ENCODE results near the gene HCFC2. TPM values are rescaled to one million over a fixed set of nuclear protein-coding genes. Genes with fewer than 3 reads are reported as not detected.

Gene HCFC2
- total RNA-seq, 1 experiment from 2014 or later = 10.3 TPM

DNA sequence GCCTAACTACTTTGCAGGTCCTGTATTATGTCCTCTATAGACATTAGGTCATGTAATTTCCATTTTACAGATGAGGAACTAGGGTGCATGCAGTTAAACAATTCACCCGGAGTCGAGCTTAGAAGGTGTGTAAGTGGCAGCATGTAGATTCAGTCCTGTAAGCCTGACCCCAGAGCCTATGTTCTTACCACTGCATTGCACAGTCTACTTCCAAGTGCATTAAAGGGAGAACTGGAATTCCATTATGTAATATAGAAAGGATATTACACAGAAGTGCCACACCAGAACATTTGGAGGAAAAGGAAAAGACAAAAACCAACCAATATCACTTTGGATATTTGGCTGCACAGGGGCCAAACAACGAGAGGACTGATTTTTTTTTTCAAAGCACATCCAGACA is 15.5 kb upstream of the HCFC2 start:
- Mint-ChIP-seq H3K27me3 (ENCODE audit: insufficient read depth, unreplicated experiment) (no peaks in the 10 kb centered on the region), H3K4me1 (ENCODE audit: insufficient read depth, unreplicated experiment) (peaks cover 18% of the 10 kb centered on the region), H3K27ac (ENCODE audit: low read depth, unreplicated experiment) (no peak overlapping the region), H3K9me3 (ENCODE audit: unreplicated experiment) (peaks cover 10% of the 10 kb centered on the region), H3K4me3 (ENCODE audit: unreplicated experiment) (no peak overlapping the region), H3K36me3 (ENCODE audit: insufficient read depth, unreplicated experiment) (no peaks in the 10 kb centered on the region)
- BruUV-seq (replicated peaks) = no TSS peak
- ChIA-PET POLR2A (interaction anchor here (2.0 to 2.9 kb wide), 2 partner anchors 15 to 83 kb away, joined by 9 to 16 read pairs; partner anchors contain the start of genes HCFC2 and TDG), CTCF (no interaction called here)
- intact Hi-C loops (cut with micrococcal nuclease) = no loop called here
- TF ChIP-seq, protein P1, sequence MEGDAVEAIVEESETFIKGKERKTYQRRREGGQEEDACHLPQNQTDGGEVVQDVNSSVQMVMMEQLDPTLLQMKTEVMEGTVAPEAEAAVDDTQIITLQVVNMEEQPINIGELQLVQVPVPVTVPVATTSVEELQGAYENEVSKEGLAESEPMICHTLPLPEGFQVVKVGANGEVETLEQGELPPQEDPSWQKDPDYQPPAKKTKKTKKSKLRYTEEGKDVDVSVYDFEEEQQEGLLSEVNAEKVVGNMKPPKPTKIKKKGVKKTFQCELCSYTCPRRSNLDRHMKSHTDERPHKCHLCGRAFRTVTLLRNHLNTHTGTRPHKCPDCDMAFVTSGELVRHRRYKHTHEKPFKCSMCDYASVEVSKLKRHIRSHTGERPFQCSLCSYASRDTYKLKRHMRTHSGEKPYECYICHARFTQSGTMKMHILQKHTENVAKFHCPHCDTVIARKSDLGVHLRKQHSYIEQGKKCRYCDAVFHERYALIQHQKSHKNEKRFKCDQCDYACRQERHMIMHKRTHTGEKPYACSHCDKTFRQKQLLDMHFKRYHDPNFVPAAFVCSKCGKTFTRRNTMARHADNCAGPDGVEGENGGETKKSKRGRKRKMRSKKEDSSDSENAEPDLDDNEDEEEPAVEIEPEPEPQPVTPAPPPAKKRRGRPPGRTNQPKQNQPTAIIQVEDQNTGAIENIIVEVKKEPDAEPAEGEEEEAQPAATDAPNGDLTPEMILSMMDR (IDR thresholded peaks at IDR 0.05; ENCODE audit: unreplicated experiment) = no peak
- DNase-seq (ENCODE audit: unreplicated experiment) = no peak

DNA sequence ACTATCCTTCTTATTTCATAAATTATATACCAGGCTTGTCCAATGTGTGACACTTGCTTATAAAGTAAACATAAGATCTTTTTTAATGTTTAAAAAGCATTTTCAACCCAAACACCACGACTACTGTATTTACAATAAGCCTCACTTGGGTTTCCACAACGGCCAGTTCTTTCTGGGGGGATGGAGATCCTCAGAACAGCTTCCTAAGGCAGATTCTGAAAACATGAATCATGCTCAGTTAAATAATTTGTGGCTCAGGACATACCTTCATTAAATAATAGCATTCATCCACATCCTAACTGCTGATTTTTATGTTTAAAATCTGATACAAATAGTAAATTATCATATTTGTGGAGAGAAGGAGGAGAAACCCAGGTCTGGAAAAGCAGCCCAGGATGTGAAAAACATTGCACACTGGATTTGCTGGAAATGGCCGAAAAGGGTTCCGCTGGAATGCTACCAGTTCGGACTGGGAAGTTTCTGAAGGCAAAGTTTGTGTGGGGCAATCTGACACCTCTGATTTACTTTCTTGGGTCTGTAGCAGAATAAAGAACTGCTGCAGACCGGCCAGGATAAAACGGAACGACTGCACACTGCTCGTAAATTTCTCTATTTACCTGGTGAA is 14.9 kb upstream of the HCFC2 start:
- H3K27me3 Mint-ChIP-seq (ENCODE audit: insufficient read depth, unreplicated experiment) = no peaks in the 10 kb centered on the region
- intact Hi-C loops (cut with micrococcal nuclease) = no loop called here
- CTCF ChIA-PET = no interaction called here
- TF ChIP-seq, protein P1 (IDR thresholded peaks at IDR 0.05; ENCODE audit: unreplicated experiment) = no peak
- H3K4me3 Mint-ChIP-seq (ENCODE audit: unreplicated experiment) = peak overlapping the region; percentile 68
- H3K36me3 Mint-ChIP-seq (ENCODE audit: insufficient read depth, unreplicated experiment) = no peaks in the 10 kb centered on the region
- H3K4me1 Mint-ChIP-seq (ENCODE audit: insufficient read depth, unreplicated experiment) = peaks cover 18% of the 10 kb centered on the region
- H3K9me3 Mint-ChIP-seq (ENCODE audit: unreplicated experiment) = peaks cover 4% of the 10 kb centered on the region
- DNase-seq (ENCODE audit: unreplicated experiment) = no peak
- no peak overlapping the region for H3K27ac Mint-ChIP-seq (ENCODE audit: low read depth, unreplicated experiment)
- POLR2A ChIA-PET = interaction anchor here (0.8 to 2.9 kb wide), 5 partner anchors 10 to 1187 kb away, joined by 3 to 16 read pairs (median 5); partner anchors contain the start of genes APPL2, HCFC2 and TDG
- no TSS peak for BruUV-seq (replicated peaks)

DNA sequence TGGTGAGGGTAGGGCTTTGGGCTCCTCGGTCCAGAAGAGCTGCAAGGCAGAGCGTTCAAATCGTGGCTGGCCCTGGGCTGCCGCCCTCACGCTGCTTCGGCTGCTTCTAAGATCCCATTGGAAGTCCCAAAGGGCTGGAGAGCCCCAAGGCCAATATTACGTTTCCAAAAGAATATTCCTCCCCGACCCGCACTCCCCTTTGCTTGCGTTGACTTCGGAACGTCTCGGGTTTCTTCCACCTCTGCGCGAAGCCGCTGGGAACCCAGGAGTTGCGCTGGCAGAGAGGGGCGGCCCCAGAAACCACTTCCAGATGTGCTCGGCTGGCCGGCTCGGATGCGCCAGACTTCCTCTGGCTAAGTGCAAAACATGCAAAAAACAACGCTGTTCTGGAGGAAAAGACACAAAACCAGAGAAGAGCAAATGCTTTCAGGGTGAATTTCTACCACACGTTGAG is 14.4 kb upstream of the HCFC2 start, which contains the start of gene GLT8D2:
Gene GLT8D2, minus strand, starts transcription at position 285 of the 454 bp plus-strand sequence. CDS start 30,539 bp downstream, outside the sequence.
- Mint-ChIP-seq H3K27ac (ENCODE audit: low read depth, unreplicated experiment) (no peak within 1 kb of the TSS), H3K4me1 (ENCODE audit: insufficient read depth, unreplicated experiment) (peaks cover 18% of the 10 kb centered on the region), H3K27me3 (ENCODE audit: insufficient read depth, unreplicated experiment) (no peaks in the 10 kb centered on the region), H3K9me3 (ENCODE audit: unreplicated experiment) (no peaks in the 10 kb centered on the region), H3K36me3 (ENCODE audit: insufficient read depth, unreplicated experiment) (no peaks in the 10 kb centered on the region), H3K4me3 (ENCODE audit: unreplicated experiment) (peak within 1 kb of the TSS; percentile 68)
- peak; percentile 52 for DNase-seq (ENCODE audit: unreplicated experiment)
- ChIA-PET CTCF (no interaction called here), POLR2A (interaction anchor here (0.8 to 2.9 kb wide), 6 partner anchors 8 to 1186 kb away, joined by 3 to 16 read pairs (median 4); partner anchors contain the start of genes APPL2, HCFC2 and TDG)
- intact Hi-C loops (cut with micrococcal nuclease) = no loop called here
- TF ChIP-seq, protein P1 (IDR thresholded peaks at IDR 0.05; ENCODE audit: unreplicated experiment) = no peak
- no TSS peak for BruUV-seq (replicated peaks)

DNA sequence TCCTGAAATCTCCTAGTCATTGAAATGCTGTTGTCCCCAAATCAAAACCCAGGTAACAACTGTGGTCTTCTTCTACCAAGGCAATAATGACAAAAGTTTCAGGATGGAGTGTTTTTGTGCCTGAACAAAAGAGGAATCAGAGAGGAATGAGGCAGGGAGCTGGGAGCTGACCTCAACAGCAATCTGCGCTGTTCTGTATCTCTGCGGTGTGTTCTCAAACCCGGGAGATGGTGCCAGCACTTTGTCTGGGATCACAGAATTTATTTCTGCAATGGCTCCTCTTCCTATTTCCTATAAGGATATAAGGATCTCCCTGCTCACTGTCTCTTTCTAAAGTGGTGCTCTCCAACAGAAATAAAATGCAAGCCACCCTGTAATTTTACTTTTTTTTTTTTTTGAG is 13.9 kb upstream of the HCFC2 start:
- no peaks in the 10 kb centered on the region for H3K27me3 Mint-ChIP-seq (ENCODE audit: insufficient read depth, unreplicated experiment)
- intact Hi-C loops (cut with micrococcal nuclease) = no loop called here
- H3K4me1 Mint-ChIP-seq (ENCODE audit: insufficient read depth, unreplicated experiment) = peaks cover 15% of the 10 kb centered on the region
- no TSS peak for BruUV-seq (replicated peaks)
- H3K36me3 Mint-ChIP-seq (ENCODE audit: insufficient read depth, unreplicated experiment) = no peaks in the 10 kb centered on the region
- H3K27ac Mint-ChIP-seq (ENCODE audit: low read depth, unreplicated experiment) = no peak overlapping the region
- ChIA-PET CTCF (interaction anchor here (0.6 kb wide), 1 partner anchor 18 kb away, joined by 4 read pairs; no protein-coding TSS in a partner anchor), POLR2A (interaction anchor here (1.0 to 2.9 kb wide), 5 partner anchors 8 to 1186 kb away, joined by 3 to 16 read pairs (median 5); partner anchors contain the start of genes APPL2, HCFC2 and TDG)
- peak overlapping the region; percentile 68 for H3K4me3 Mint-ChIP-seq (ENCODE audit: unreplicated experiment)
- DNase-seq (ENCODE audit: unreplicated experiment) = no peak
- H3K9me3 Mint-ChIP-seq (ENCODE audit: unreplicated experiment) = no peaks in the 10 kb centered on the region
- TF ChIP-seq, protein P1 (IDR thresholded peaks at IDR 0.05; ENCODE audit: unreplicated experiment) = no peak

All from MCF 10A (cell line).